Measurements from ENCODE around the gene SLC35A3.
"Not testable (repeated sequence)": the region's sequence is repeated elsewhere in the genome, so short reads cannot be mapped to it uniquely, and the experiment has no call there.

SLC35A3 gene

GRCh38 chr1:99975529-99975928 is 5.7 kb downstream of the SLC35A3 start:
- no peak for DNase-seq

GRCh38 chr1:99977326-99977725 is 7.5 kb downstream of the SLC35A3 start:
- DNase-seq: not testable (repeated sequence)

GRCh38 chr1:99978218-99978617 is 8.4 kb downstream of the SLC35A3 start:
- no peak for DNase-seq

- DNase-seq: no peak
These were observed 9.3 kb downstream of the SLC35A3 start for GRCh38 chr1:99979091-99979490.

GRCh38 chr1:99980928-99981327 is 11.1 kb downstream of the SLC35A3 start:
- DNase-seq: no peak

GRCh38 chr1:99986656-99987225 is 16.9 kb downstream of the SLC35A3 start:
- DNase-seq: no peak

- DNase-seq: no peak
These were observed 18.5 kb downstream of the SLC35A3 start for GRCh38 chr1:99988210-99988765.

GRCh38 chr1:99992044-99992722 is 22.4 kb downstream of the SLC35A3 start:
- DNase-seq: no peak

GRCh38 chr1:99992760-99993467 is 23.1 kb downstream of the SLC35A3 start:
- DNase-seq: no peak

- no peak for DNase-seq
These were observed 23.7 kb downstream of the SLC35A3 start for GRCh38 chr1:99993468-99993845.

- DNase-seq: no peak
These were observed 24.7 kb downstream of the SLC35A3 start for GRCh38 chr1:99994496-99994895.

- DNase-seq: no peak
These were observed 27.2 kb downstream of the SLC35A3 start for GRCh38 chr1:99996951-99997350.

- DNase-seq: no peak
These were observed 31.7 kb downstream of the SLC35A3 start for GRCh38 chr1:100001462-100001861.

- no peak for DNase-seq
These were observed 35.6 kb downstream of the SLC35A3 start for GRCh38 chr1:100005424-100005823.

GRCh38 chr1:100006688-100007087 is 36.9 kb downstream of the SLC35A3 start:
- DNase-seq: no peak

- DNase-seq: no peak
These were observed 39.7 kb downstream of the SLC35A3 start for GRCh38 chr1:100009458-100009857.

- DNase-seq: no peak
These were observed 41.0 kb downstream of the SLC35A3 start for GRCh38 chr1:100010804-100011203.

- no peak for DNase-seq
These were observed 49.4 kb downstream of the SLC35A3 start for GRCh38 chr1:100019220-100019619.

GRCh38 chr1:100023482-100023881 is 53.7 kb downstream of the SLC35A3 start:
- DNase-seq: no peak

- no peak for DNase-seq
These were observed 57.4 kb downstream of the SLC35A3 start for GRCh38 chr1:100027212-100027611.

- DNase-seq: no peak
These were observed 59.0 kb downstream of the SLC35A3 start for GRCh38 chr1:100028765-100029164.

GRCh38 chr1:100034470-100034869 is 64.7 kb downstream of the SLC35A3 start:
- DNase-seq: no peak

GRCh38 chr1:100035214-100035613 is 65.4 kb downstream of the SLC35A3 start:
- no peak for DNase-seq

All from activated CD4-positive, alpha-beta T cell treated with anti-CD3 and anti-CD28 coated beads for 4 hours (primary cell).